H9 (cell line): ENCODE measurements around the gene ADAT2. TPM values are rescaled to one million over a fixed set of nuclear protein-coding genes. Genes with fewer than 3 reads are reported as not detected.

Experiments used
- DNase-seq: peaks from one replicate; pipeline ENCODE4 v3.0.0-alpha.2; 2017
- H2AFZ ChIP-seq: one replicate; pipeline ENCODE4 v1.6.1; 2013; ENCODE audit warnings: mild to moderate bottlenecking, low read length, control low read depth, moderate library complexity
- H2AK5ac ChIP-seq: 2 replicates; pipeline ENCODE4 v1.6.1; 2013; ENCODE audit warnings: low read length, control low read depth, mixed read lengths; ENCODE audit not compliant: insufficient read length
- H2BK120ac ChIP-seq: one replicate; pipeline ENCODE4 v1.6.1; 2013; ENCODE audit warnings: low read depth, mild to moderate bottlenecking, low read length, control low read depth, inconsistent platforms; ENCODE audit not compliant: poor library complexity, severe bottlenecking
- H2BK12ac ChIP-seq: 2 replicates; pipeline ENCODE4 v1.6.1; 2013; ENCODE audit warnings: low read length, control low read depth, mixed read lengths, low read depth; ENCODE audit not compliant: insufficient read length
- H2BK15ac ChIP-seq: 2 replicates; pipeline ENCODE4 v1.6.1; 2013; ENCODE audit warnings: low read depth, low read length, control low read depth
- H2BK20ac ChIP-seq: one replicate; pipeline ENCODE4 v1.6.1; 2013; ENCODE audit warnings: low read depth, mild to moderate bottlenecking, low read length, control low read depth, inconsistent platforms; ENCODE audit not compliant: poor library complexity, severe bottlenecking
- H2BK5ac ChIP-seq: 2 replicates; pipeline ENCODE4 v1.6.1; 2013; ENCODE audit warnings: low read length, control low read depth, mixed read lengths; ENCODE audit not compliant: insufficient read length
- H3K14ac ChIP-seq: 2 replicates; pipeline ENCODE4 v1.6.1; 2013; ENCODE audit warnings: low read length, control low read depth; ENCODE audit not compliant: insufficient read depth
- H3K18ac ChIP-seq: 2 replicates; pipeline ENCODE4 v1.6.1; 2013; ENCODE audit warnings: low read depth, mild to moderate bottlenecking, mixed read lengths, low read length, control low read depth; ENCODE audit not compliant: insufficient read length
- H3K23ac ChIP-seq: 2 replicates; pipeline ENCODE4 v1.6.1; 2013; ENCODE audit warnings: low read length, control low read depth, mixed read lengths, low read depth; ENCODE audit not compliant: insufficient read length
- H3K23me2 ChIP-seq: 2 replicates; pipeline ENCODE4 v1.6.1; 2013; ENCODE audit warnings: low read depth, mild to moderate bottlenecking, mixed read lengths, low read length, control low read depth; ENCODE audit not compliant: insufficient read length, poor library complexity, severe bottlenecking
- H3K27ac ChIP-seq: 2 replicates; pipeline ENCODE4 v1.5.1; 2013; ENCODE audit warnings: low read length, control low read depth, mixed read lengths, low read depth; ENCODE audit not compliant: insufficient read length
- H3K27me3 ChIP-seq: 2 replicates; pipeline ENCODE4 v1.6.1; 2013; ENCODE audit warnings: low read length, control low read depth, inconsistent platforms; ENCODE audit not compliant: insufficient read depth
- H3K4ac ChIP-seq: 2 replicates; pipeline ENCODE4 v1.6.1; 2013; ENCODE audit warnings: low read depth, mild to moderate bottlenecking, control low read depth, inconsistent platforms, low read length, moderate library complexity
- H3K4me1 ChIP-seq: 2 replicates; pipeline ENCODE4 v1.6.1; 2013; ENCODE audit warnings: low read length, control low read depth, inconsistent platforms; ENCODE audit not compliant: insufficient read depth
- H3K4me2 ChIP-seq: 2 replicates; pipeline ENCODE4 v1.6.1; 2013; ENCODE audit warnings: low read length, control low read depth, mixed read lengths; ENCODE audit not compliant: insufficient read length, insufficient read depth
- H3K56ac ChIP-seq: 2 replicates; pipeline ENCODE4 v1.6.1; 2013; ENCODE audit warnings: low read depth, mild to moderate bottlenecking, mixed read lengths, low read length, control low read depth; ENCODE audit not compliant: insufficient read length
- H3K79me1 ChIP-seq: 2 replicates; pipeline ENCODE4 v1.6.1; 2013; ENCODE audit warnings: low read depth, mild to moderate bottlenecking, moderate library complexity, low read length, control low read depth, inconsistent platforms; ENCODE audit not compliant: insufficient read depth, poor library complexity, severe bottlenecking
- H3K79me2 ChIP-seq: 2 replicates; pipeline ENCODE4 v1.6.1; 2013; ENCODE audit warnings: low read length, control low read depth, inconsistent platforms; ENCODE audit not compliant: insufficient read depth
- H3K9ac ChIP-seq: 2 replicates; pipeline ENCODE4 v1.6.1; 2013; ENCODE audit warnings: low read length, control low read depth, mixed read lengths; ENCODE audit not compliant: insufficient read length; ENCODE audit errors: extremely low read depth
- H3K9me3 ChIP-seq: one replicate; pipeline ENCODE4 v1.6.1; 2013; ENCODE audit warnings: low read depth, low read length, inconsistent platforms; ENCODE audit not compliant: control insufficient read depth
- H3T11ph ChIP-seq: one replicate; pipeline ENCODE4 v1.6.1; 2013; ENCODE audit warnings: mild to moderate bottlenecking, low read length, control low read depth, inconsistent platforms
- H4K20me1 ChIP-seq: one replicate; pipeline ENCODE4 v1.6.1; 2013; ENCODE audit not compliant: control insufficient read depth, insufficient read length, insufficient read depth
- H4K5ac ChIP-seq: 2 replicates; pipeline ENCODE4 v1.6.1; 2013; ENCODE audit warnings: low read depth, mild to moderate bottlenecking, mixed read lengths, low read length, control low read depth; ENCODE audit not compliant: insufficient read length
- H4K8ac ChIP-seq: replicated peaks from 2 replicates; pipeline ENCODE4 v1.6.1; 2013; ENCODE audit warnings: low read length, control low read depth, mixed read lengths, low read depth; ENCODE audit not compliant: insufficient read length
- H4K91ac ChIP-seq: 2 replicates; pipeline ENCODE4 v1.6.1; 2013; ENCODE audit warnings: low read depth, mild to moderate bottlenecking, moderate library complexity, mixed read lengths, low read length, control low read depth; ENCODE audit not compliant: insufficient read length
- H3K27ac Mint-ChIP-seq, 3 experiments: 2 replicates in 2 of 3; 3 replicates in 1 of 3; pipeline ENCODE4 v1.8.0; 2020 to 2021; ENCODE audit warnings: mixed read lengths in 3 of 3, mild to moderate bottlenecking in 1 of 3, moderate library complexity in 1 of 3
- H3K27me3 Mint-ChIP-seq: 2 replicates; pipeline ENCODE4 v1.8.0; 2021; ENCODE audit warnings: low read depth, mild to moderate bottlenecking, moderate library complexity, mixed read lengths
- H3K36me3 Mint-ChIP-seq, 3 experiments: 2 replicates in 2 of 3; 3 replicates in 1 of 3; pipeline ENCODE4 v1.8.0; 2020 to 2021; ENCODE audit warnings: low read depth in 3 of 3, mixed read lengths in 3 of 3; ENCODE audit not compliant: insufficient read depth in 1 of 3
- H3K4me1 Mint-ChIP-seq, 2 experiments: 2 replicates each; pipeline ENCODE4 v1.8.0; 2020; ENCODE audit warnings: mixed read lengths in 2 of 2
- H3K4me3 Mint-ChIP-seq, 2 experiments: 2 replicates in 1 of 2; 3 replicates in 1 of 2; pipeline ENCODE4 v1.8.0; 2020 to 2021; ENCODE audit warnings: mild to moderate bottlenecking in 2 of 2, mixed read lengths in 2 of 2, moderate library complexity in 1 of 2
- H3K9me3 Mint-ChIP-seq, 2 experiments: 2 replicates in 1 of 2; 3 replicates in 1 of 2; pipeline ENCODE4 v1.8.0; 2020; ENCODE audit warnings: mild to moderate bottlenecking in 2 of 2, mixed read lengths in 2 of 2, moderate library complexity in 1 of 2
- CTCF ChIP-seq: fragments of 200-600 bp; sonication (generic); conservative IDR thresholded peaks from 3 replicates; pipeline ENCODE4 v1.8.0; 2021; ENCODE audit warnings: antibody characterized with exemption, mild to moderate bottlenecking
- WGBS: extraction: QIAGEN DNeasy Blood & Tissue Kit; methylation state at CpG from one replicate; pipeline ENCODE4 v1.1.7; 2013; ENCODE audit warnings: missing lambda C conversion rate, low lambda C conversion rate, mixed read lengths; ENCODE audit not compliant: insufficient read length; ENCODE audit errors: extremely low coverage; 5-methylcytosine and 5-hydroxymethylcytosine counted together
- total RNA-seq: library from RNA; stranded (reverse); gene quantifications from 2 replicates; pipeline ENCODE4 v1.2.1, GENCODE V29; 2021

Gene ADAT2
- total RNA-seq, 1 experiment from 2014 or later = 11.3 TPM

- no CpG with 5 or more reads among the region's 3 CpGs for whole genome bisulfite sequencing
- Histone ChIP-seq H4K5ac (no peak overlapping the region), H3K56ac (no peak overlapping the region), H2BK12ac (no peak overlapping the region), H3K4ac (no peak overlapping the region), H4K20me1 (no peaks in the 10 kb centered on the region), H3K4me1 (no peaks in the 10 kb centered on the region), H3K9ac (no peak overlapping the region), H2BK120ac (no peak overlapping the region), H4K91ac (no peak overlapping the region), H3K18ac (no peak overlapping the region), H2AK5ac (no peak overlapping the region), H3T11ph (no peak overlapping the region), H2BK20ac (no peak overlapping the region), H3K9me3 (no peaks in the 10 kb centered on the region), H3K79me2 (no peaks in the 10 kb centered on the region), H3K4me2 (no peak overlapping the region), H2BK15ac (no peak overlapping the region), H4K8ac (no peak overlapping the region), H3K14ac (no peak overlapping the region), H2BK5ac (no peak overlapping the region), H3K79me1 (no peaks in the 10 kb centered on the region), H3K23me2 (no peaks in the 10 kb centered on the region), H2AFZ (no peak overlapping the region), H3K27ac (no peak overlapping the region), H3K23ac (no peak overlapping the region), H3K27me3 (no peaks in the 10 kb centered on the region)
- Mint-ChIP-seq H3K27me3 (no peaks in the 10 kb centered on the region), H3K4me1 (peaks cover 0 to 5% of the 10 kb centered on the region in 2 experiments; a peak in 2 of 4 replicates), H3K27ac (no peak overlapping the region), H3K4me3 (no peak overlapping the region), H3K36me3 (no peaks in the 10 kb centered on the region), H3K9me3 (no peaks in the 10 kb centered on the region)
- DNase-seq = no peak
- TF ChIP-seq CTCF = no peak
Measured at GRCh38 chr6:143414769-143415168, 35.7 kb downstream of the ADAT2 start.
